ENCODE measurements around the gene TRMT10B.
"Not testable (repeated sequence)": the region's sequence is repeated elsewhere in the genome, so short reads cannot be mapped to it uniquely, and the experiment has no call there.

The TRMT10B gene

DNA sequence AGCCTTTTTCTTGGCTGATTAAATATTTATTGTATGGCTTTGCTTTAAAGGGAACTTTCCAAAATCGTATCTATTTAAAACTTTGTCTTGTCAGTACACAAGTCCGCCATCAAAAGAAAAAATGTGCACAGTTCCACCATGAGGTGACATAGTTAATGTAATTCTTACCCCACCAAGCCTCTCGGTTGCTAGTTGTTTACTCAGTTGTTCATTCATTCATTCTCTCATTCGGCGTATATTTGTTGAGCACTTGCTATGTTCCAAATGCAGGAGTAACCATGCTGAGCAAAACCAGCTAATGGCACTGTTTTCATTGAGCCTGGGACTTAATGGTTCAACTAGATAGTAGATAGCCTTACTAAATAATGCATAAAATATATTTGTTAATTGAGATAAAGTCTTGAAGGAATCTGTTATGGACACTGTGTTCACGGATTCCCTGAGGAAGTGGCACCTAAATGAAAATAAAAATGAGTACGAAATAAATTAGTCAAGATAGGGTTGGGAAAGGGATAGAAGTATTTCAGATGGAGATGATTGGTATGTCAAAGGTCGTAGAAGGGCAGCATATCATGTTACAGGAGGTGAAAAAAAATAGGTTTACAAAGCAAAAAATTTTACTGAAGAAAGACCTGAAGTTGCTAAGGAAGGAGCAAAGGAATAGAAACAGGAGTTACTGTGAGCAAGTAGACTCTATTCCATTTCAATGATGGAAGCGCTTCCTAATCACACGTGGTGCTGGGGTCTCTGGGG is 48.5 kb downstream of the TRMT10B start:
- DNase-seq = no peak

DNA sequence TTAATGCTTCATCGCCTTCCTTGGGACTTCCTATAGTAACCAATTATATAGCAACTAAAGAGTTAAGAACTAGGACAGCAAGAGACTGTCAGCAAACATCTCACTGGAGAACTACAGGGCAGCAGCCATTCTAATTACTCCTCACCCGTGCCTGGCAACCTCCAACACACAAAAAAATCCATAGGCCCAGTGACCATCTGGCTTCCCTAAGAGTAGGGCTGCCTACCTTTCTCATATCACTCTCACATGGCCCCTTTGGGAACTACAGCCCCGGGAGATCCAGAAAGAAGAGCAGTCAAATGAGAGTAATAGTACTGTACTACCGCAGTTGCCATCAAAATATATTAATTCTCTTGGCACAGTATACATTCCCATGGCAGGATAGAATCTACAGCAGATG is 52.7 kb downstream of the TRMT10B start:
- no peak for DNase-seq

DNA sequence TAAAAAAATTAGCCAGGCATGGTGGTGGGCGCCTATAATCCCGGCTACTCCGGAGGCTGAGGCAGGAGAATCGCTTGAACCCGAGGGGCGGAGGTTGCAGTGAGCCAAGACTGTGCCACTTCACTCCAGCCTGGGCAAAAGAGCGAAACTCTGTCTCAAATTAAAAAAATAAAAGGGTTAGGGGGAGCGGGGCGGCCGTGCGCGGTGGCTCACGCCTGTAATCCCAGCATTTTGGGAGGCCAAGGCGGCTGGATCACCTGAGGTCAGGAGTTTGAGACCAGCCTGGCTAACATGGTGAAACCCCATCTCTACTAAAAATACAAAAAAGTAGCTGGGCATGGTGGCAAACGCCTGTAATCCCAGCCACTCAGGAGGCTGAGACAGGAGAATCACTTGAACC is 56.1 kb downstream of the TRMT10B start:
- DNase-seq = not testable (repeated sequence)

DNA sequence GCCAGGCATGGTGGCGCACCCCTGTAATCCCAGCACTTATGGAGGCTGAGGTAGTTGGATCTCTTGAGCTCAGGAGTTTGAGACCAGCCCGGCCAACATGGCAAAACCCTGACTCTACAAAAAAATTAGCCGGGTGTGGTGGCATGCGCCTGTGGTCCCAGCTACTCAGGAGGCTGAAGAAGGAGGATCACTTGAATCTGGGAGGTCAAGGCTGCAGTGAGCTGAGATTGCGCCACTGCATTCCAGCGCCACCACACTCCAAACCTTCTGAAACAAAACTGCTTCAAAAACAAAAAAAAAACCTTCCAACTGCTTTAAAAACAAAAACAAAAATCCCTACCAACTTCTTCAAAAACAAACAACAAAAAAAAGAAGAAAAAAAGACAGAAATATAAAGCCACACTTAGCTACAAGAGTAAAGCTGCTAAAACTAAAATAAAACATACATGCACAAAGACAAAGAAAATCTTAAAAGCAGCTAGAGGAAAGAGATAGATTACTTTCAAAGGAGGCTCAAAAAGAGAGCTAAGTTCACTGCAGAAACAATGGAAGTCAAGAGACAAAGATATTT is 58.4 kb downstream of the TRMT10B start:
- DNase-seq = no peak

DNA sequence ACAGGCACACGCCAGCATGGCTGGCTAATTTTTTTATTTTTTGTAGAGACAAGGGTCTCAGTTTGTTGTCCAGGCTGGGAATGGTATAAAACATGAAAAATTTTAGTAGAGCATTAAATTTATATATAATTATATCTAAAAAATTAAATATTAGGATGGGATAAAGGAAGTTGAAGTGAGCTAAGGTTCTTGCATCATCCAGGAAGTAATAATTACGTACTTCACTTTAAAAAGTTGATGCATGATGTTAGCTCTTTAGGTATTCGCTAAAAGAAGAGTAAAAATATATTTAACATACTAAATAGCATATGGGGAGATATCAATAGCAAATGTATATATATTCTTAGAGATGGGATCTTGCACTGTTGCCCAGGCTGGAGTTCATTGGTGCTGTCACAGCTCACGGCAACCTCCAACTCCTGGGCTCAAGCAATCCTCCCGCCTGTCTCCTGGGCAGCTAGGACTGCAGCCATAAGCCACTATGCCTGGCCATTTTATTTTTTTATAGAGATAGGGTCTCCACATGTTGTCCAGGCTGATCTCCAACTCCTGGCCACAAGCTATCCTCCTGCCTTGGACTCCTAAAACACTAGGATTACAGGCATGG is 59.3 kb downstream of the TRMT10B start:
- no peak for DNase-seq

DNA sequence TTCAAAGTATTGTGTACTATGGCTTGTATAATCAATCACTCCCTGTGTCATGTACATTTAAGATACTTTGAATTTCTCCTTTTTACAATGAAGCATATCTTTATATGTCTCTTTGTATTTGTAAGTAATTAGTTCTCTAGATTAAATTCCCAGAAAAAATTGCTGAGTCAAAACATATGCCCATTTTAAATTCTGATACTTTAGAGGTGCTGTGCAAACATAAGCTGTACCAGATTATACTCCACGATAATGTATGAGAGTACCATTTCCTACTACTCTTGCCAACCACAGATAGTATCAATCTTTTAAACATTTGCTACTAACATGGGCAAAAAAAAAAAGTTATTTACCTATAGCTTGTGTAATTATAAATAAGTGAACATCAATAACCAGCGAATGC is 65.2 kb downstream of the TRMT10B start:
- no peak for DNase-seq

DNA sequence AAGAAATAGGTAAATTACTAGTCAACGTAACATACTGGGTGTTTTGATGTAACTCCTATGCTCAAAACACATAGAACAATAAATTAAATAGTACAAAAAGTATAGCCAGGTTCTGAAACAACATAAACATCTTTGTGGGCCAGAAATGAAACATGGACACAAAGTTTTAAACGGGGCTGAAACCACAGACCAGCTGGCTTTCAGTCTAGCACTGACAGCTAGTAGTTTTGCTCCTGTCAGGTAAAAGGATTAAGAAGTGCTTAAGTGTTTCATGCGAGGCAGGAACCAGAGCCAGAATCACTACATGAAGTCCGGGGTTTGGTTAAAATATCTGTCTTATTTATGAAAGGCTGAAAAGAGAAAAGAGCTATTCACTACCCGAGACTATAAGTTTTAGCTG is 66.5 kb downstream of the TRMT10B start:
- DNase-seq = no peak

DNA sequence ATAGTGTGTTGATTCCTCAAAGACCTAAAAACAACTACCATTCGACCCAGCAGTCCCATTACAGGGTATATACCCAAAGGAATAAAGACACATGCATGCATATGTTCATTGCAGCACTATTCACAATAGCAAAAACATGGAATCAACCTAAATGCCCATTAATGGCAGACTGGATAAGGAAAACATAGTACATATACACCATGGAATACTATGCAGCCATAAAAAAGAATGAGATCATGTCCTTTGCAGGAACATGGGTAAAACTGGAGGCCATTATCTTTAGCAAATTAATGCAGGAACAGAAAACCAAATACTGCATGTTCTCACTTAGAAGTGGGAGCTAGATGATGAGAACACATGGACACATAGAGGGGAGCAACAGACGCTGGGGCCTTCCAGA is 71.6 kb downstream of the TRMT10B start:
- not testable (repeated sequence) for DNase-seq

DNA sequence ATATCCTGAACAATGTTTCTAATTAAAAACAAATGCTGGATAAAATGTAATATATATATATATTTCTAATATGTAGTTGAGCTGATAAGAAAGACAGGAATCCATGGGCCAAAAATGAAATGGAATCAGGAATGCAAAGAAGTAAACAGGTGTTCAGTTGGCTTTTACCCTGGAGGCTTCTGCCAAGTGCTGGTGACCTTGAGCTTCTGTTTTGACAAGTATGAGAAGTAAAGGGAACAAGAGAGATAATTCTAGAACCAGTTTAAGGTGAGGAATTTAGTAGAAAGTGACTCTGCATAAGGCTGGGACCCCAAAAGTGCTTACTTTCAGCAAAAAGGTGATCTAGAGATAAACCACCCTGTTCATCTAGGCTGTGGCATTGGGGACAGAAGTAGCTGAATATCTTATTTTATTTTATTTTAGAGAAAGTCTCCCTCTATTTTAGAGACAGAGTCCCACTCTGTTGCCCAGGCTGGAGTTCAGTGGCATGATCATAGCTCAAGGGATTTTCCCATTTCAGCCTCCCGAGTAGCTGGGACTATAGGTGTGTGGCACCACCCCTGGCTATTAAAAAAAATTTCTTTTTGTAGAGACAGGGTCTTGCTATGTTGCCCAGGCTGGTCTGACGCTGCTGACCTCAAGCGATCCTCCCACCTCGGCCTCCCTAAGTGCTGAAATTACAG is 74.0 kb downstream of the TRMT10B start:
- DNase-seq = no peak
